HG03039 (cell line): ENCODE data around the gene GALNT17.

Experiments used
- ATAC-seq: cut with Tn5 transposase; IDR thresholded peaks from one replicate; pipeline ENCODE4 v1.9.1; 2021; ENCODE audit warnings: mild to moderate bottlenecking, moderate library complexity; ENCODE audit not compliant: unreplicated experiment

Gene GALNT17

GRCh38 chr7:71132127-71132376, at the start of gene GALNT17:
Gene GALNT17, plus strand, starts transcription at chr7:71132144.
- no peak for ATAC-seq

DNA sequence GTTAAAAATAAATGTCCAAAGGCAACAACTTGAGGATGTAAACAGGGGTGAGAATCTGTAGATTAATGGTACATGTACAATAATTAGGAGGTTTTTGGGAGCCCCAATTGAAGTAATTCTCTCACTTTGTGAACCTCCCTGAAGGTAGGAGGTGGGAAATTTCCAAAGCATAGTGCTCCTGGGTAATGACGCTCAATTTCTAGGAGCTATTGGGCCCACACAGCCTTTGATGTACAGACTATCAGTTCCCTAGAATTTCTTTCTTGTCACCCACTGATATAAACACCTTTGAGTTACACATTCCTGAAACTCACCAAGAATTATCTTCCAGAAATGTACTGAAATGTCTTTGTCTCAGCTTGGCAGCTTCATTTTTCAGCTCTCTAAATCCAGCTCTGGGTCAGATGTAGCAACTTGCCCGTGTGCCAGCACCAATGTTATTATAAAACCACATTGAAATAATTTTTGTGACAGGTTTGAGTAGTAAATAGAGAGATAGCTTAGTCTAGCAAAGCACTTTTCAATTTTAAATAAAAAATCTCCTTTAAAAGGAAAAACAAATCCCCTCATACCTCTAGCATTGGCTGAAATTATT, 36.6 kb upstream of the GALNT17 start:
- no peak for ATAC-seq

DNA sequence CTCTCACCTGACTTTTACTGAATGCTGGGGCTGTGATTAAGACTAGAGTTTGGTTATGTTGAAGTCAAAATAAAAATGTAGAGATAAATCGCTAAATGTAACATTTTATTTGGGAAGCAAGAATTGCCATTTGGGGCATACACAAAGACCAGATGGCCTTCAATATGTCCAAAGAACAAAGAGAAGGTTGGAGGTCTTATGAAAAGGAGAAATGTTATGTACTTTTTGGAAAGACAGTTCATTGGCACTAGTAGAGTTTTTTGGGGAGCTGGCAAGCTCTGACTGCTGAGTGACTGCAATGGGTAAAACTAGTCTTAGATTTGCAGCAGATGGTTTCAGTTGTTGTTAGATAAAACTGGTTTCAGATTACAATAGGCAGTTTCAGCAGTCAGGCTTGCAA, 35.6 kb upstream of the GALNT17 start:
- no peak for ATAC-seq

GRCh38 chr7:71106226-71106625, 25.7 kb upstream of the GALNT17 start:
- no peak for ATAC-seq

DNA sequence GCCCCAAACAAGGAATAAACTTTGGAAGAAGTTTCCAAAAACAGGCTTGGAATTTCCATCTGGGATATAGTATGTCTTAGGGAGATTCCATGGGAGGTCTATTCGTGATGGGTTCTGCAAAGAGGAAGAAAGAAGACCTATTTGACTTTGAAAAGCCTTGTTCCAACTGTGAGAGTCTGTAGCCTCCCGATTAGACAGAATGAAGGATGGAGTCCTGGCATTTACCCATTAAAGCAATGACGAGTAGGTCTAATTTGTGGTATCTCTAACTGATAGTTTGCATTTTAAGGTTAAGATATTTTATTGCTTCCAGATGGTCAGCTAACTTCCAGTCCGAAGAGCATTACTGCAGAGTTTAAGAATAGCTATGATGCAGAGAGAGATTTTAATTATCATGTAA, 19.5 kb upstream of the GALNT17 start:
- no peak for ATAC-seq

- no peak for ATAC-seq
These were observed 11.8 kb upstream of the GALNT17 start for GRCh38 chr7:71120096-71120495.

DNA sequence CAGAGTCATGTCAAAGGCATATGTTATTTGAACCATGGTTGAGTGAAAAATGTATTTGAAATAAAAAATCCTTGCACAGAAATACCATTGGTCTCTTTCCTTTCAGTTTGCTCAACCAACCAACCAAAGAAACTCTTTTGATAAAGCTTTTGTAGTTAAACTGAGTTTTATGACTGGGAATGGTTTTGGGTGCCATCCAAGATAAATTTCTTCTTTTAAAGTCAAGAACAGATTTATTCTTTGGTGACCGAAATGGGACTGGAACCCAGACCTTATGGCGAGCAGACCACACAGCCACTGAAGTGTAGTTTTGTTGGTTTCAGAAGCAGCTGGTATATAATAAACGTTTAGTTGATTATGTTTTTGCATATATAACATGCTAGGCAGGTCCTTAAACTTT, 2.8 kb upstream of the GALNT17 start:
- no peak for ATAC-seq

DNA sequence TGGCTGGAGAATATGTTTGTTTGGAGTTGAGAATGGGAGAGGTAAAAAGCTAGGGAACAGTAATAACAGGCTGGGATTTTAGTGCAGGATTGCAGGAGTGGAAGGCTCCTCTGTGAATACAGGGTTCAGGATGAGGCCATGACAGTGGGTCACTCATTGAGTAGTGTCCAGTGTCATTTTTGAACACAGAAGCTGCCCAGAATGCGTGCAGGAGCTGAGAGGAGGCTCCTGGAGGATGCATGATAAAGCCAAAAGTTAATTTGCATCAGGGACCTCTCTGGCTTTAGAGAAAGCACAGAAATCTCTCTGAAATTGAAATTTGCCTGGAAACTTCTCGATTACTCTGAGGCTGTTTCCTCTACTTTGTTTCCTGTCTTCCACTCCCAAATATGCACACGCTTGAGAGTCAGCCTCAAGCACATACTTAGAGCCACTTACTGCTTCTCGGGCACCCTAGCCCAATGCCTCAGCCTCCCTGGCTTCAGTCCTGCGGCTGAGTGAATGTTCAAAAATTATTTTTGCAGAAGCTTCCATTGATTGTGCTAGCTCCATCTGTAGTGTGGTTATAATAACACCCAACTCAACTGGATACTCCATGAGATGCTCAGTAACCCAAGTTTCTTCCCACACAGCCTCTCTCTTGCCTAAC, 1.8 kb upstream of the GALNT17 start:
- ATAC-seq, result no peak

GRCh38 chr7:71131256-71132126, 453 bp upstream of the GALNT17 start:
- no peak for ATAC-seq

DNA sequence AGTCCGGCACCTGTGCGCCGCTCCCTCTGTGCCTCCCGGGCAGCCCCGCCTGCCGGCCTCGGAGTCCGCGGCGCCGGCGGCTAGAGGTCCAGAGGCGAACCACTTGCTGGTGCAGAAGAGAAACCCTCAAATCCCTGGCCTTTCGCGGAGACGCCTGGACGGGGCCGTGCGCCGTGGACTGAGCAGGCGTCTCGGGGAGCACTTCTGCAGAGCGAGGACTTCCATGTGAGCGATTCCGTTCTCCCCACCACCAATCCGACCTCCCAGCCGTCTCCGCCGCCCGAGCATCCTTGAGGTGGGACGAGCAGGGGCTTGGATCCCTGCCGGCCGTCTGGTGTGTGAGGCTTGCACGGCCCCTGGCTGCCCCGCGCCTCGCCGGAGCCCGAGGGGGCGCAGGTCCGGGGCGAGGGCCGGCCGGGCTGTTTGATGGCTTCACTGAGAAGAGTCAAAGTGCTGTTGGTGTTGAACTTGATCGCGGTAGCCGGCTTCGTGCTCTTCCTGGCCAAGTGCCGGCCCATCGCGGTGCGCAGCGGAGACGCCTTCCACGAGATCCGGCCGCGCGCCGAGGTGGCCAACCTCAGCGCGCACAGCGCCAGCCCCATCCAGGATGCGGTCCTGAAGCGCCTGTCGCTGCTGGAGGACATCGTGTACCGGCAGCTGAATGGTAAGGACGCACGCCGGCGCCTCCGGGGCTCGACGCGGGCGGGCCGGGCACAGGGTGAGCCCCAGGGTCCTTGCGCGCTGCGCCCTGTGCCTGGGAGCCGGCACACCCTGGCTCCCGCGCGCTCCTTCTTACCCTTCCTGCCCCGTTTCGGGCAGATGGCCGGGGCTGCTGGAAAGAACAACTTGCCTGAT, 660 bp downstream of the GALNT17 start:
- no peak for ATAC-seq

GRCh38 chr7:71133232-71133622, 1.3 kb downstream of the GALNT17 start:
- ATAC-seq, result no peak

DNA sequence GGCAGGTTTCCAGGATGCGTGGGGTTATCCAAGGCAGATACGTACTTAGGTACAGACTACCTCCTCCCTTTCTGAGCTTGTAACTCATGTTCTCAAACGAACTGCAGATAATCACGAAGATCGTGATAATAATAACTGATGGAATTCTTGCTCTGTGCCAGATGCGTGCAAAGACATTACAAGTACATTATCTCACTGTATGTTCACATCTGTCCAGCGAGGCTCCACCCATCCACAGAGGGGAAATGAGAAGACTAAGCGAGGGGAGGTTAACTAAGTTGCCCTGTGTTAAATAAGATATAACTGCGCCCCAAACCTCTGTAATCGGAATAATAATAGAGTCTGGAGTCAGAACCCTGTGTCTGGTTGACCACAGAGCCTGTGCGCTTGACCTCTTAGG, 1.9 kb downstream of the GALNT17 start:
- no peak for ATAC-seq

- no peak for ATAC-seq
These were observed 3.2 kb downstream of the GALNT17 start for GRCh38 chr7:71135116-71135515.

- ATAC-seq, result no peak
These were observed 3.7 kb downstream of the GALNT17 start for GRCh38 chr7:71135663-71136062.

- no peak for ATAC-seq
These were observed 5.5 kb downstream of the GALNT17 start for GRCh38 chr7:71137479-71137878.

DNA sequence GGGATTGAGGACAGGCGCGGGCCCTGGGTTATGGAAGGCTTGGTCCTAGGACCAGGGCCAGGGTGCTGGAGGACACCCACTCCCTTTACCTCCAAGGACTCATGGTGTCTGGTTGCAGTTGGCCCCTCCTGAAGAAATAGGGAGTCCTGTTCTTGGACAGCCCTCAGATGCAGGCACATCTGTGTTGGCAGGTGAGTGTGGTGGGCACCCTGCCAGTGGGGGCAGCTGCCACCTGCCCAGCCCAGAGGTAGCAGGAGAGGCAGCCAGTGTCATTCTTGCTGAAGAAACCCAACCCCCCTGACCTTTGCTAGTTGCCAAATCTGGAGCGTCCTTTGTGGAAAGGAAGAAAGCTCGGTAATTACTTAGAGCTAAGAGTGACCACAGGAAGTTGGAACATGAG, 8.3 kb downstream of the GALNT17 start:
- no peak for ATAC-seq

GRCh38 chr7:71144963-71145362, 13.0 kb downstream of the GALNT17 start:
- ATAC-seq, result no peak

GRCh38 chr7:71145906-71146901, 14.3 kb downstream of the GALNT17 start:
- no peak for ATAC-seq

DNA sequence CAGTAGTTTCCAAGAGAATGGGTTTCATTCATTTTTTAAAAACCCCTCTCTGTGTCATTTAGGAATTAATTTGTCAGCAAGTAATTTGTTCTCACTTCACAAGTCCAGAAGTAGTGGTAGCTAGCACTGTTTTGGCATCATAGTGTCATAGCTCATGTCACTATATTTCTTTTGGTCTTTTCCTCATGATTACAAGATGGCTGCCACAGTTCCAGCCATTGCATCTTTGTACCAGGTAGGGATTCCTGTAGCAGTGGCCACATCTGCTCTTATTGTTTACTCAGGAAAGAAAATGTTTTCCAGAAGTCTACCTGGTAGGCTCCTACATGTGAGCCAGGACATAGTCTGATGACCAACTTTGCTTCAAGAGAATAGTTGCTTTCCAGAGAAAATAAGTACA, 16.2 kb downstream of the GALNT17 start:
- ATAC-seq, result no peak

DNA sequence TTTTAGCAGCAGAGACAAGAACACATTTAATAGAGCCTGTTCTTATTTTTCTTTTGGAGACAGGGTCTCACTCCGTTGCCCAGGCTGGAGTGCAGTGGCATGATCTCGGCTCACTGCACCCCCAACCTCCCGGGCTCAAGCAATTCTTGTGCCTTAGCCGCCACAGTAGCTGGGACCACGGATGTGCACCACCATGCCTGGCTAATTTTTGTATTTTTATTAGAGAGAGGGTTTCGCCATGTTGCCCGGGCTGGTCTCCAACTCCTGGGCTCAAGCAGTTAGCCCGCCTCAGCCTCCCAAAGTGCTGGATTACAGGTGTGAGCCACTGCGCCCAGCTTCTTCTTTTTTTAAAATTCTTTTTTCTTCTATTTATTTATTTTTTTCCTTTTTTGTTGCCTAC, 23.3 kb downstream of the GALNT17 start:
- no peak for ATAC-seq
